Measurements from ENCODE around the gene TSKU. TPM values are rescaled to one million over a fixed set of nuclear protein-coding genes. Genes with fewer than 3 reads are reported as not detected.
"Not testable (repeated sequence)": the region's sequence is repeated elsewhere in the genome, so short reads cannot be mapped to it uniquely, and the experiment has no call there.

TSKU gene
- polyA plus RNA-seq, 4 donors, result 21.3 to 34.4 (median 26.7) TPM

DNA sequence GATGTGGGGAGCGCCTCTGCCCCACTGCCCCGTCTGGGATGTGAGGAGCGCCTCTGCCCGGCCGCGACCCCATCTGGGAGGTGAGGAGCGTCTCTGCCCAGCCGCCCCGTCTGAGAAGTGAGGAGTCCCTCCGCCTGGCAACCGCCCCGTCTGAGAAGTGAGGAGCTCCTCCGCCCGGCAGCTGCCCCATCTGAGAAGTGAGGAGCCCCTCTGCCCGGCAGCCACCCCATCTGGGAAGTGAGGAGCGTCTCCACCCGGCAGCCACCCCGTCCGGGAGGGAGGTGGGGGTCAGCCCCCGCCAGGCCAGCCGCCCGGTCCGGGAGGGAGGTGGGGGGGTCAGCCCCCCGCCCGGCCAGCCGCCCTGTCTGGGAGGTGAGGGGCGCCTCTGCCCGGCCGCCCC lies 38.2 kb downstream of the TSKU start:
- not testable (repeated sequence) for DNase-seq (ENCODE audit: low read depth in 4 of 4, low spot score in 2 of 4)

DNA sequence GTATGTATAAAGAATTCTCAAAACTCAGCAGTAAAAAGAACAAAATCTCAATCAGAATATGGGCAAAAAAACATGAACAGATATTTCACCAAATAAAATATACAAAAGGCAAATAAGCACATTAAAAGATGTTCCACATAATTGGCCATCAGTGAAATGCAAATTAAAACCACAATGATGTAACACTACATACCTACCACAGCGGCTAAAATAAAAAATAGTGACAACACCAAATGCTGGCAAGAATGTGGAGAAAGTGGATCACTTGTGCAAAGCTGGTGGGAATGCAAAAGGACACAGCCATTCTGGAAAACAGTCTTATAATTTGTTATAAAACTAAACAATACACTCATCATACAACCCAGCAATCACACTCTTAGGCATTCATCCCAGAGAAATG lies 39.2 kb downstream of the TSKU start:
- DNase-seq (ENCODE audit: low read depth in 4 of 4, low spot score in 2 of 4), result no peak

GRCh38 chr11:76823481-76824028 lies 40.4 kb downstream of the TSKU start:
- no peak for DNase-seq (ENCODE audit: low read depth in 4 of 4, low spot score in 2 of 4)

- no peak for DNase-seq (ENCODE audit: low read depth in 4 of 4, low spot score in 2 of 4)
Measured at GRCh38 chr11:76824083-76824939, 41.2 kb downstream of the TSKU start.

DNA sequence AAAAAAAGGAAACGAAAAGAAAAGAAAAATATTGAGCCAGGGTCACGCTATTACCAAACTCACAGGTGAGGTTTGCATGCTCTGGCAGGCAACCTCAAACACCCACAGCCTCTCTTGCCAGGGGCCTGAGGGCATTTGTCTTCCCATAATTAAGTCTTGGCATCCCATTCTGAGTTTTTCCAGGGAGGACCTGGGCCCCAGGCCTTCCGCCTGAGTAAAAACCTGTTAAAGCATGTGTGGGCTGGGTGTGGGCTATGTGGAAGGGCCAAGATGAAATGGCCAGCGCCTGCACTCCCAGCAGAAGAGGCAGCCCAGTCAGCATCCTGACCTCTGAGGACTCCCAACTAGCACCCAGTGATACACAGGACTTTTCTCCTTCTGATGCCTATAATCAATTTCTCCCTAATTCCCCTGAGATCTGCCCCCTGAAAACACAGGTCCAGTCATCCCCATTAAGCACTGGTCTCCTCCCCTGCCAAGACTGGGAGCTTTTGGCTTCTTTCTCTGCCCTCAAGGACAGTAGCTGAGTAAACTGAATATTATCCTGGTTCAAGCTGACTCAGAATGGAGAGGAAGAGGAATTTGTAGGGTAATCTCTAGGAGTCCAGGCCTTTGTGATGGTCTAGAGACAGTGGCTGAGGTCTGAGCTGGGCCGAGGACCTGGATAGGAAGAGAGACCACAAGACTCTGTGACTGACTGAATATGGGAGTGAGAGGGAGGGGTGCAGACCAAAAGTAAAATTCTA lies 42.0 kb downstream of the TSKU start:
- DNase-seq (ENCODE audit: low read depth in 4 of 4, low spot score in 2 of 4), result no peak

- DNase-seq (ENCODE audit: low read depth in 4 of 4, low spot score in 2 of 4), result no peak
Measured at GRCh38 chr11:76825726-76826396, 42.7 kb downstream of the TSKU start.

DNA sequence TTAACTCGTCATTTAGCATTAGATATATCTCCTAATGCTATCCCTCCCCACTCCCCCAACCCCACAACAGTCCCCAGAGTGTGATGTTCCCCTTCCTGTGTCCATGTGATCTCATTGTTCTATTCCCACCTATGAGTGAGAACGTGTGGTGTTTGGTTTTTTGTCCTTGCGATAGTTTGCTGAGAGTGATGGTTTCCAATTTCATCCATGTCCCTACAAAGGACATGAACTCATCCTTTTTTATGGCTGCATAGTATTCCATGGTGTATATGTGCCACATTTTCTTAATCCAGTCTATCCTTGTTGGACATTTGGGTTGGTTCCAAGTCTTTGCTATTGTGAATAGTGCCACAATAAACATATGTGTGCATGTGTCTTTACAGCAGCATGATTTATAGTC lies 43.4 kb downstream of the TSKU start:
- not testable (repeated sequence) for DNase-seq (ENCODE audit: low read depth in 4 of 4, low spot score in 2 of 4)

DNA sequence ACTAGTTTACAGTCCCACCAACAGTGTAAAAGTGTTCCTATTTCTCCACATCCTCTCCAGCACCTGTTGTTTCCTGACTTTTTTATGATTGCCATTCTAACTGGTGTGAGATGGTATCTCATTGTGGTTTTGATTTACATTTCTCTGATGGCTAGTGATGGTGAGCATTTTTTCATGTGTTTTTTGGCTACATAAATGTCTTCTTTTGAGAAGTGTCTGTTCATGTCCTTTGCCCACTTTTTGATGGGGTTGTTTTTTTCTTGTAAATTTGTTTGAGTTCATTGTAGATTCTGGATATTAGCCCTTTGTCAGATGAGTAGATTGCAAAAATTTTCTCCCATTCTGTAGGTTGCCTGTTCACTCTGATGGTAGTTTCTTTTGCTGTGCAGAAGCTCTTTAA lies 43.8 kb downstream of the TSKU start:
- not testable (repeated sequence) for DNase-seq (ENCODE audit: low read depth in 4 of 4, low spot score in 2 of 4)

- DNase-seq (ENCODE audit: low read depth in 4 of 4, low spot score in 2 of 4), result no peak
Measured at GRCh38 chr11:76830639-76831327, 47.6 kb downstream of the TSKU start.

DNA sequence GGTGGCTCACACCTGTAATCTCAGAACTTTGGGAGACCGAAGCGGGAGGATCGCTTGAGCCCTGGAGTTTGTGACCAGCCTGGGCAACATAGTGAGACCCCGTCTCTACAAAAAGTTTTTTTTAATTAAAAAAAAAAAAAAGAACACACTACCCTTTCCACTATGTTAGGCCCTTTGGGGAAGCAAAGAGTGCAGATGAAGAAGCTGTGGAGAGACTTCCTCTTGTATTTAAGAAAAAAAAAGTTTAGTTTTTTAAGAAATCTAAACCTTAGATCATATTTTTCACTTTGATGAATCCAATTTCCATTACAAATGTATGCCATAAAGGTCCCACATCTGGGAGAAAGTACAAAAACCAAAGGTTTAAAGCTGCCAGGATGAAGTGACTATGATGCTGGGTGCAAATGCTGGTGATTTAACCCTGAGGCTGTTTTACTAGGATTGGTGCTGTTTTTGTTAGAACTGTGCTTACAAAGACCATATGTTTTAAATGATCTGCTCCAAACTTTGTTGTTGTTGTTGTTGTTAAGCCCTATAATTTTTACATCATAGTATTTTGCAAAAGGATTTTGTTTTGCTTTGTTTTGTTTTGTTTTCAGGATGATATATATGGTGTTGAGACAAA lies 48.6 kb downstream of the TSKU start:
- no peak for DNase-seq (ENCODE audit: low read depth in 4 of 4, low spot score in 2 of 4)

DNA sequence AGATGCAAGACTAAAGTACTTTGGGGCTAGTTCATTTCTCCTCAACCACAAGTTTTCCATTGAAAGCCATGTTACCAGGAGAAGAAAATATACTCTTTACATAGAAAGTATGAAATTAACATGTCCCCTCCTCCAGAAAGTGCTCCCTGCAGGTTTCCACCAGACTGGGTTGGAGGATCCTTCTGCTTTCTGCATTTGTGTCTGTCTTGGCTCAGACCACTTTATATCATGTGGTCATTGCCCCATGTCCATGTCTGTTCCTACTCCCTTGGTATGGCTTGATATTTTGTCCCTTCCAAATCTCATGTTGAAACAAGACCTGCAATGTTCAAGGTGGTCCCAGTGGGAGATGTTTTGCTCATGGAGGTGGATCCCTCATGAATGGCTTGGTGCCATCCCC lies 49.2 kb downstream of the TSKU start:
- no peak for DNase-seq (ENCODE audit: low read depth in 4 of 4, low spot score in 2 of 4)

DNA sequence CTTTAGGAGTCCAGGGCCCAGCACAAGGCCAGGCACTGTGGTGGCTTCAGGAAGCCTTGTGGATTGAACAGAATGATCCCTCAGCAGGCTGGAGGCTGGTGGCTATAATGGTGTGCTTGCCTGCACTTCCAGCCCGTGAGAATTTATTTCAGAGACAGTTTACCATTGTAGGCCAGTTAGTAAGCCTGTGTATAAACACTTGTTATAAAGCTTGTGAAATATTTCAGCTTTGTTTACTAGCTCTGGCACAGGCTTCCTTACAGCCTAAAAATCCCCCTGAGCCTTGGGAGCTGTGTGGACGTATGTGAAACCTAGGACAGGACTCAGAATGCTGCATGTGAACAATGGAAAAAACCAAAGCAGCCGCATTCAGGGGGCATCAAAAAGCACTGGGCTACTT lies 51.0 kb downstream of the TSKU start:
- DNase-seq (ENCODE audit: low read depth in 4 of 4, low spot score in 2 of 4), result no peak

GRCh38 chr11:76835036-76835435 lies 51.9 kb downstream of the TSKU start:
- no peak for DNase-seq (ENCODE audit: low read depth in 4 of 4, low spot score in 2 of 4)

GRCh38 chr11:76835928-76836612 lies 52.9 kb downstream of the TSKU start:
- DNase-seq (ENCODE audit: low read depth in 4 of 4, low spot score in 2 of 4), result no peak

GRCh38 chr11:76836613-76837291 lies 53.6 kb downstream of the TSKU start:
- no peak for DNase-seq (ENCODE audit: low read depth in 4 of 4, low spot score in 2 of 4)

DNA sequence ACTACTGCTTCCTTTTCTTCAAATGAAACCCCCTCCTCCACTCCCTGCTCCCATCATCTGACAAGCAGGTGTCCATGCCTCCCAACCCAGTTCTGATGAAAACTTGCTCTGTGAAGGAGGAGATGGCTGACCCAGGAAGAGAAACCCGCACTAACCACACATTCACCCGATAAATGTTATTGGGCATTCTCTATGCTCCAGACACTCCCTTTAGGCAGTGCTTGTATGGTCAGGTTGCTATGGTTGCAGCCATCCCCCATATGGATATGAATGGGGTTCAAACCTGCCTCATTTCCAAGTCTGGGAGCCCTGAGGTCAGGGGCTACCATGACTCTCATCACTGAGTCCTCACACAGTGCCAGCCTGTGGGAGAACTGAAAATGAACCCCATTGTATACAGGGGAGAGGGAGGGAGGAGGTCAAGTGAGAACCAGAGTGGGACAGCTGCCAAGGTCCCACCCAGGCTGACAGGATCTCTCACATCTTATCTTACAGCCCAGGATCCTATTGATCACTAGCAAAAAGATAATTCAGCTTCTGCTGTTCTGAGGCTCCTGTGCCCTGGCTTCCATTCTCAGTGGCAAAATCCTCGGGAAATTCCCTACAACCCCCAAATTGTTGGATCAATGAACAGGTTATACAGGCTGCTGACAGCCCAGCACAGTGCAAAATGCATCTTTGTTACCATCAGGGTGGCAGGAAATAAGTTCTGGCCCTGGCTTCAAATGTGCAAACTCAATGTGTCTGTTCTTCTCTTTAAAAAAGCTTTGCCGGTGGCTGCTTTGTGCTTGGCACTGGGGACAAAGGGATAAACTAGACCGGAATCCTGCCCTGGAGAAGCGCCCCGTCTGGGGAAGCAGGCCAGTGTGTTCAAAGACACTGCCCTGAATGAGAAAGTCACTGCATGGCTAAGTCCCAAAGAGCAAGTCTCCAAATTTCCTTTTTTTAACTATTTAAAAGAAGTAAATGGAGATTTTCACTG lies 54.8 kb downstream of the TSKU start:
- no peak for DNase-seq (ENCODE audit: low read depth in 4 of 4, low spot score in 2 of 4)

DNA sequence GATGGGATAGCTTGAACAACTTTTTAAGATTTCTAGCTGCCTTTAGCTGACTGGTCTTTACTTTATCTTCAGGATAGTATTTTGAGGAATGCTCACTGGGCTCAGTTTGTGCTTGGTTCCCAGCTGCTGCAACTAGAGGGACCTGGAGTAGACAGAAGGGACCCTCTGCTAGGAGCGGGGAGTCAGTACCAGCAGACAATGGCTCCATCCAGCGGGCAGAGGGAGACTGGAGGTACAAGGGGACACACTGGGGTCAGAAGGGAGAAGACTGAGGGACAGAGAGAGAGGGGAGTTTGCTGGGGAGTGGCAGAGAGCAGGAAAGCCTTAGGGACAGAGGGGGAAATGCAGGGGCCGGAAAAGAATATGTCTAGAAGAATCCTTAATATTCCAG lies 55.5 kb downstream of the TSKU start:
- no peak for DNase-seq (ENCODE audit: low read depth in 4 of 4, low spot score in 2 of 4)

- DNase-seq (ENCODE audit: low read depth in 4 of 4, low spot score in 2 of 4), result no peak
Measured at GRCh38 chr11:76839311-76839710, 56.2 kb downstream of the TSKU start.

All from left renal cortex interstitium (tissue), 4 donors.